ENCODE data around the gene NEAT1. TPM values are rescaled to one million over a fixed set of nuclear protein-coding genes. Genes with fewer than 3 reads are reported as not detected.

Gene NEAT1
- total and polyA plus RNA-seq, 9 of the 15 experiments (the other 6 are each of a cell fraction or from before 2014, with no cell fraction given): 20.1 to 389 (median 62.8) TPM

GRCh38 chr11:65444314-65445051 lies 21.9 kb downstream of the NEAT1 start (continued):
- TF ChIP-seq JUND (IDR thresholded peaks at IDR 0.05; ENCODE audit: borderline replicate concordance, low read depth, low read length) (no peak), JUND (tag; IDR thresholded peaks at IDR 0.05; ENCODE audit: borderline replicate concordance, low read depth, low read length) (no peak), UBTF (IDR thresholded peaks at IDR 0.05; ENCODE audit: borderline replicate concordance in 1 of 2, low read depth in 2 of 2, low read length in 2 of 2) (no peak), GMEB1 (CRISPR knock-in tag; IDR thresholded peaks at IDR 0.05) (no peak), MEF2D (tag; conservative IDR thresholded peaks at IDR 0.05; ENCODE audit: low read depth) (no peak), TRIM28 (IDR thresholded peaks at IDR 0.05) (no peak), AFF4 (CRISPR knock-in tag; IDR thresholded peaks at IDR 0.05) (no peak), SMAD3 (CRISPR knock-in tag; conservative IDR thresholded peaks at IDR 0.05) (no peak), FOXK1 (CRISPR knock-in tag; IDR thresholded peaks at IDR 0.05; ENCODE audit: borderline replicate concordance) (no peak), ZNF699 (CRISPR knock-in tag; IDR thresholded peaks at IDR 0.05; ENCODE audit: insufficient replicate concordance) (no peak), CREM (IDR thresholded peaks at IDR 0.05; ENCODE audit: low read depth) (no peak), SAFB (IDR thresholded peaks at IDR 0.05; ENCODE audit: borderline replicate concordance, low read depth, low read length) (no peak), NRF1 (conservative IDR thresholded peaks at IDR 0.05 in 1 of 2, IDR thresholded peaks at IDR 0.05 in 1 of 2) (no peak), ZNF766 (CRISPR knock-in tag; conservative IDR thresholded peaks at IDR 0.05) (no peak), TOE1 (IDR thresholded peaks at IDR 0.05; ENCODE audit: borderline replicate concordance) (no peak), TOE1 (CRISPR knock-in tag; IDR thresholded peaks at IDR 0.05; ENCODE audit: borderline replicate concordance, low read depth) (no peak), HINFP (tag; conservative IDR thresholded peaks at IDR 0.05; ENCODE audit: low read depth) (no peak)

Measured in K562 (cell line).